Measurements from ENCODE around the gene B3GAT1.

DNA sequence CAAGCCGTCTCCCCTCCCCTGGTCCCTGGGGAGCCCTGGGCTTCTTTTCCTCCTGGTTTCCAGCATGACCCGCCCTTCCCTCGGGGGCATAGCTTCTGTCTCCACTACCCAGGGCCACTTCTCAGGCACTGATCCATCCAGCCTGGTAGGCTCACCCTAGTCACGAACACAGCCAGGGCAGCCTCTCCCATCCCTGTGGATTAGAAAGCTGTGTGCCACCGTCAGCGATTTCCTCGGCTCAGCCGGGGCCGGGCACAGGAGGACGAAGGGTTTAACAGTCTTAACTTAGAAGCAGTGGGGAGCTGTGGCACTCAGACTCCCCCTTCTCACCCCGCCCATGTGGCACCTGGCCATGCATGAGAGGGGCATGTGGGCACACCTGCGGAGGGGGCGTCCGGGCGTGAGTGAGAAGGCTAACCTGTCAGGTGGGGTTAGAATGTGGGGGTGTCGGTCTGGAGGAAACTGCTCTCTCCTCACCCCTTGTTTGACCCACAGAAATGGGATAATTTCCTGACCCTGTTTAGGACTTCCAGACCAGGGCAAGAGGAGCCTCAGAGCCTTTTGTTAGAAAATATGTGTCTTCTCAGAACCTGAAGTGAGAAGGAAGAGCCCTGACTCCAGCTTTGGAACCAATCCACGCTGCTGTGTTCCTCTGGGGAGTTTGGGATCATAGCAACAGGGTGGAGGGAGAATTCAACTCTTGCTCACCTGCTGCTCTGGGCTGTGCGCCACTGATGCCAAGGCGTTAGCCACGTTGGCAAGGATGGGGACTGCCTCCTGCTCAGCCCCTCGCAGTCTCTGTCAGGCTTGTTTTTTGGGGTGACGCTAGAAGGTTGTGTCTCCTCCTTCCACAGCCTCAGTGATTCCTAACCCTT lies 65.7 kb downstream of the B3GAT1 start:
- TF ChIP-seq, protein P1, sequence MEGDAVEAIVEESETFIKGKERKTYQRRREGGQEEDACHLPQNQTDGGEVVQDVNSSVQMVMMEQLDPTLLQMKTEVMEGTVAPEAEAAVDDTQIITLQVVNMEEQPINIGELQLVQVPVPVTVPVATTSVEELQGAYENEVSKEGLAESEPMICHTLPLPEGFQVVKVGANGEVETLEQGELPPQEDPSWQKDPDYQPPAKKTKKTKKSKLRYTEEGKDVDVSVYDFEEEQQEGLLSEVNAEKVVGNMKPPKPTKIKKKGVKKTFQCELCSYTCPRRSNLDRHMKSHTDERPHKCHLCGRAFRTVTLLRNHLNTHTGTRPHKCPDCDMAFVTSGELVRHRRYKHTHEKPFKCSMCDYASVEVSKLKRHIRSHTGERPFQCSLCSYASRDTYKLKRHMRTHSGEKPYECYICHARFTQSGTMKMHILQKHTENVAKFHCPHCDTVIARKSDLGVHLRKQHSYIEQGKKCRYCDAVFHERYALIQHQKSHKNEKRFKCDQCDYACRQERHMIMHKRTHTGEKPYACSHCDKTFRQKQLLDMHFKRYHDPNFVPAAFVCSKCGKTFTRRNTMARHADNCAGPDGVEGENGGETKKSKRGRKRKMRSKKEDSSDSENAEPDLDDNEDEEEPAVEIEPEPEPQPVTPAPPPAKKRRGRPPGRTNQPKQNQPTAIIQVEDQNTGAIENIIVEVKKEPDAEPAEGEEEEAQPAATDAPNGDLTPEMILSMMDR (IDR thresholded peaks at IDR 0.05) = no peak
- TF ChIP-seq EP300 (IDR thresholded peaks at IDR 0.05) (no peak), POLR2A (IDR thresholded peaks at IDR 0.05) (no peak)
